Astrocyte of the hippocampus (primary cell): ENCODE data around the gene SPG21.

Source experiments
- DNase-seq: peaks from one replicate; pipeline ENCODE4 v3.0.0; 2011; ENCODE audit warnings: low read depth, low spot score

Gene SPG21

DNA sequence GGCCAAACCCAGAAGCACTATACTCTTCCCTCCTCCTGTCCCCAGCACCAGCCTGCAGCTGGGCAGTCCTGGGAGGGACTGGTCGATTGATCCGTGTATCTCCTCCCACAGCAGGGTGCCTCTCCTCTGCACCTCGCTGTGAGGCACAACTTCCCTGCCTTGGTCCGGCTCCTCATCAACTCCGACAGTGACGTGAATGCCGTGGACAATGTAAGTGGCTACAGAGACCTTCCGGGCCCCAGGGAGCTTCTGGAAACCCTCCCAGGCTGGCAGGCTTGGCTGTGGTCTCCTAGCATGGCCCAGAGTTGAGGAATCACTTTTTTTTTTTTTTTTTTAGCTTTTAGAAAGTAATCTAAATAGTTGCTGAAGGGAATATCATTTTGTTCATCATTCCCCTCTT, 47.4 kb downstream of the SPG21 start:
- DNase-seq, result no peak

DNA sequence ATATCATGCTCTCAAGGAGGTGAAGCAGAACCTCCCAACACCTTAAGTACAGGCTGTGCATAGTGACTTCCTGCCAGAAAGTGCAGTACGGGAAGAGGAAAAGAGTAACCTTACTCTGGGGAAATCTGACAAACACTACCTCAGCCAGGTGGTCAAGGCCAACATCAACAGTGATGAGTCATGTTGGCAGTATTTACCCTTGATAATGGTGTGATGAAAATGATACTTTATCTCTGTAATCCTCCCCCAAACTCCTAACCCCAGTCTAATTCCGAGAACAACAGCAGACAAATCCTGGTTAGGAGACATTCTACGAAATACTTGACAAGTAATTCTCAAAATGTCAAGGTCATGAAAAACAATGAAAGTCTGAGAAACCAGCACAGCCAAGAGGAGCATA, 51.5 kb downstream of the SPG21 start:
- peak; percentile 62 for DNase-seq

DNA sequence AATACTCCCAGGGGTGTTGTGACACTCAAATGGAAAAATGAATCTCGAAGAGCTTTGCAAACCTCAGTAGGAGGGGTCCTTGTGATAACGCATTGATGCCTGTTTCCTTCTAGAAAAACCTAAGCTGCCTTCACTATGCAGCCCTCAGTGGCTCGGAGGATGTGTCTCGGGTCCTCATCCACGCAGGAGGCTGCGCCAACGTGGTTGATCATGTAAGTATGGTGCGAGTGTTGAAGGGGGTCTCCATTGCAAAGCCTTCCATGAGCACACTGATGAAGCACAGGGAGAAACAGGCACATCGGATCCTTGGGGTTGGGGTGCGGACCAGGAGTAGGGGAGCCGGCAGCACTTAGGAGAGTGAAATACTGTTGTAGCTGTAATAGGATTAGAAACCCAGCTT, 55.7 kb downstream of the SPG21 start:
- no peak for DNase-seq

DNA sequence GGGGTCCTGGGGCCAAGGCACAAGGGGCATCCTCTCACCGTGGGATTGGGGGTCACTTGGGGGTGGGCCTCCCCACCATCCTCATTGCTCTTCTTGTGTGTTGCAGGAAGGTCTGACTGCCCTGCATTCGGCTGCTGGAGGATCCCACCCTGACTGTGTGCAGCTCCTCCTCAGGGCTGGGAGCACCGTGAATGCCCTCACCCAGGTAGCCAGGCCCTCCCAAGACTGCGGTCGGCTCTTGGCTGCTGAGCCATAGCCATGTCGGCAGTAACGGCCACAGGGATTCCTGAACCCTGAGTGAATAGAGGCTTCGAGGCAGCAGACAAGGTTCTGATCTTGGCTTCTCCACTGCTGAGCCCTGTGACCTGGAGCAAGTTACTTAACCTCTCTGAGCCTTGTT, 58.3 kb downstream of the SPG21 start:
- DNase-seq, result no peak

DNA sequence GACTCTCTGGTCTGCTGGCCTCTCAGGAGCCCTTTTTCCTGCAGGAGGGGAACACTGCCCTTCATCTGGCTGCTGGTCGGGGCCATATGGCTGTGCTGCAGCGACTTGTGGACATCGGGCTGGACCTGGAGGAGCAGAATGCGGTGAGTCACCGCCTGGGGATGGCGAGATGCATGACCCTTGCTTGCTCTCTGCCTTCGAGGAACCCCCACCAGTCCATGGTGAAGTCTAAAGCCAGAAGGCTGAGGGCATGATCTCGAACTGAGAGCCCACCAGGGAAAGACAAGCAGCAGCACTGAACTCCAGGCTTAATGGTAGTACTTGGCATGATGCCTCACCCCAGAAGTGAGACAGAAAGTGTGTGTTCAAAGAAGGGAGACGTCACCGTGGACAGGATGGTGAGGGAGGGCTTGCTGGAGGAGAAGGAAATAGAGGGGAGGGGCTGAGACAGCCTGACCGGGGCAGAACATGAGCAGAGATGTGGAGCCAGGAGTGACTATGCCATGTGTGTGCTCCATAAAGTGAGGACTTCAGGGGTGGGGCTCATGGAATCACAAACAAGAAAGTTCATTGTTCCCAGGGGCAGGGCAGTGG, 58.8 kb downstream of the SPG21 start:
- peak; percentile 54 for DNase-seq

DNA sequence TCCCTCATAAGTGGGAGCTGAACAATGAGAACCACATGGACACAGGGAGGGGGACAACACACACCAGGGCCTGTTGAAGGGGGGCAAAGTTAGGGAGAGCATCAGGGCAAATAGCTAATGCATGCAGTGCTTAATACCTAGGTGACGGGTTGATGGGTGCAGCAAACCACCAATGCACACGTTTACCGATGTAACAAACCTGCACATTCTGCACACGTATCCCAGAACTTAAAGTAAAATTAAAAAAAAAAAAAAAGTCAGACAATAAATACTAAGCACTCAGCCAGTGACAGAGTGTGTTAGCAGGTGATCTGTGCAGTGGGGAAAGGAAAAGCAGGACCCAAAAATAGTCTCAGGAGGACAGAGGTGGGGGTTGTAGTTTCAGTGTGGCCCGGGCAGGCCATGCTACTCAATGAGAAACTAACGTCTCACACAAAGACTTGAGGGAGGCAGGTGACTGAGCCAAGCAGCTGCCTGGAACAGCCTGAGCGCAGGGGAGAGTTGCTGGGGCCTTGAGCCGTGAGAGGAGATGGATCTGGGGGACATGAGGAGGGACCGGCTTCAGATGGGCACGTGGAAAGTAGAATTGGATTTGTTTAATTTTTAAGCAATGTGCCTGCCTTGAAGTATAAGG, 59.6 kb downstream of the SPG21 start:
- no peak for DNase-seq

DNA sequence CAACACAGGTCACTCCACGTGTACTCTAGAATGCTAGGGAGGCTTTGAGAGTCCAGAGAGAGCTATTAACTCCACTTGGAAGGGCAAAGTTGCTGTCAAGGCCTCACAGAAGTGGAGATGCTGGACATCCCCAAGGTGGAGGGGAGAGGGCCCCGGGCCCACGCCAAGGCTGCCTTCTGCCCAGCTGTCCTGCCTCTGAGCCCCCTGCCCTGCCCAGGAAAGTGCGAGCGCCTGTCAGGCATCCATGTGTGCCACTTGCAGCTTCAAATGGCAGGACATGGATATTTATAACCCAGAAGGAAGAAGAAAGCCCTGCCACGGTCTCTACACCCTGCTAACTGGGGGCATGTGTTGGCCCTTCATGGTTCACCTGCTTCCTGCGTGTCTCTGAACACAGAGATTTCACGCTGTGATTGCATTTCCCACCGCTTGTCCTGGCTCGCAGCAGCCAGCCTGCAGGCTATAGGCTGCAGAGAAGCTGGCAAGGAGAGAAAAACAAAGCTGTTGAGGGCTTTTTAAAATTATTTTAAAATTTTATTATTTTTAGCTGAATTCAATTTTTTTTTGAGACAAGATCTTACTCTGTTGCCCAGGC, 61.0 kb downstream of the SPG21 start:
- DNase-seq, result no peak

DNA sequence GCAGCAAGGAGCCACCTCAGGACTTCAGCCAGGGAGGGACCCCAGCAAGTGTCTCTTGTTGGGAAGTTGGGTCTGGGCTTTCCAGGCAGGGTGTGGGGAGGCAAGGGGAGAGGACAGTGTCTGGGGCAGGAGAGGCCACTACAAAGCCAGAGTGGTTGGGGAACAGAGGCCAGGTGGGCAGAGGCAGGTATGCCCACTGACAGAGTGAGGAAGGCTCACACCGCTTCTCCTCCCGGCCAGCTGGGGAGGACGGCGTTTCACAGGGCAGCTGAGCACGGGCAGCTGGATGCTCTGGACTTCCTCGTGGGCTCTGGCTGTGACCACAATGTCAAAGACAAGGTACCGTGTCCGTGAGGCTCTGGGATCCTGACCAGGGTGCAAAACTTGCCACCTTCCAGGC, 63.1 kb downstream of the SPG21 start:
- DNase-seq, result no peak

DNA sequence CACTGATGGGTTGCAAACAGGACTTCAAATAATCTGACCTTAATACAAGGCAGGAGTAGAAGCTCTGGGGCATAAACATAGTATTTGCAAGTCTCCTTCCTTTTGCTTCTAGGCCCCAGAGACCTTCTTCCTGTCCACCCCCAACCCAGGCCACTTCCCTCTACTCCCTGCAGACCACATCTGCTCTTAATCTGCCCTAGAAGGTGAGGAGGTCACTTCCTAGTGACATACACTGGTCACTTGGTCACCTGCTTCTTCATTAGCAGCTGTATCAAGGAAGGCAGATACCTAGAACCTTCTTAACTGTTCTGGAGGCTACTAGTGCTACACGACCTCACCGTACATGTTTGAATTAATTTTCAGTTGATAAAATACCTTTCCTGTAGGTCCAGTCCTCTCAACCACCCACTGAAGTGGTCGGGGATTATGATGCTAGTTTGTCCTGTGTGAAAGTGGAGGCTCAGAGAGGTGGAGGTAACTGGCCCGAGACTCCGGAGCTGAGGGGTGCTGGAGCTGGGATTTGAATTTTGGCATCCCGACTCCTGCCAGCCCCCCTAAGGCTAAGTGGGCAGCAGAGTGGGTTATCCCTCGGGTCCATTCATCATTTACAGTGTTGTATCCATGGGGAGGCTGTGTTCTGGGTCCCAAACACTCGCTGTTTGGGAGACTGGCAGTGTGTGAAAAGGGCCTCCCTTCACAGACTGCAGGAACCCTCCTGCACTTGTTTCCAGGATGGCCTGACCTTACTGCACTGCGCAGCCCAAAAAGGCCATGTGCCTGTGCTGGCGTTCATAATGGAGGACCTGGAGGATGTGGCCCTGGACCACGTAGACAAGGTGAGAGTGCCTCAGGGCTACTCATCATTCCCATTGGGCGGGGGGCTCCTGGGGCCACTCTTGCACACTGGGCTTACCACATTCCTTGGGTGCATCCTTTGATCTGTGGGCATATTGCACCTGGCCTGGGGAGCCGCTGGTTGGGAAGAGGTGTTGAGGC, 64.1 kb downstream of the SPG21 start:
- DNase-seq, result no peak

DNA sequence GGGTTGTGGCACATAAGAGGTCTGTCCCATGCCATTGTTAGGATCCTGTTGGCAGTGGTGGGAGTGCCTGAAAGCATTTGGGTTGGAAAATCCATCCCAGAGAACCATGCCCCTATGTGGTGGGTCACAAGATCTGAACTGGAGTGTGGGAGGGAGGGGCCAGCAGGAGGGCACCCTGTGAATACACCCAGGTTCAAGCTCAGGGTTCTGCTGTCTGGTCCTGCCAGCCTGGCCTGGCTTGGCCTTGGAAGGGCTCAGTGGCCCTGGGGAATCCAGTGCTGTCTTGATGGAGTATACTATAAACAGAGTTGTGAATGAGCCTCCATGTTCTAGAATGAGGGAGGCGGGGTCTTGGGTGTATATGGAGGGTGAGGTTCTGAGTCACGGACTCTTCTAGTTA, 66.2 kb downstream of the SPG21 start:
- no peak for DNase-seq

DNA sequence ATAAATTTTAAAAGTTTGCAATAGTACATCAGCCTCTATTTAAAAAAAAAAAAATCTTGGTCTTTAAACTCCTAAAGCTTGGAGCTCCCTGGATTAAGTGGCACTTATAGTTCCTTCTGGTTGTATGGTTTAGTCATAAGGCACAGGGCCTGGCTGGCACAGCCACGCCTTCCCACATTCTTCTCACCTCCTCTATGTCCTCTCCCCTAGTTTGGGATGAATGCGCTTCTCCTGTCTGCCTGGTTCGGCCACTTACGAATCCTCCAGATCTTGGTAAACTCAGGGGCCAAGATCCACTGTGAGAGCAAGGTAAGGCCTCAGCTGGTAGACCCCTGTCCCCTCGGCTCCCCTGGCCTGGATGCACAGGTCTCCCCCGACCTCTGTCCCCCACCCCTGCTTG, 68.0 kb downstream of the SPG21 start:
- no peak for DNase-seq

DNA sequence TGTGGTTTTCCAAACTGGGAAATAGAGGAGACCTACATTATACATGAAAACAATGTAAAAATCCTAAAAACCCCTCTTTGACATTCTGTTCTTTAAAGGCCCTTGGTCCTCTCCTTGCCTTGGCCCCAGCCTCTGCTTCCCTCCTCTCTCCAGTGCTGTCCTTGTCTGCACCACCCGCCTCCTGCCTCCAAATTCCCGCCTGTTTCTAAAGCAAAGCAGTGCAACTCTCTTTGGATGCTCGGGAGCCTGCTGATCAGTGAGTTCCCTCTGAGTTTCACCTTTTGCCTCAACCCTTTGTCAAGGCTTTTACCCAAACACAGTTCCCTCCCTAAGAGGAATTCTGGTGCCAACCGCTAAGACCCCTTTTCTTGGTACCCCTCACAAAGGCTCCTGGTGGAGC, 70.0 kb downstream of the SPG21 start:
- DNase-seq, result no peak

DNA sequence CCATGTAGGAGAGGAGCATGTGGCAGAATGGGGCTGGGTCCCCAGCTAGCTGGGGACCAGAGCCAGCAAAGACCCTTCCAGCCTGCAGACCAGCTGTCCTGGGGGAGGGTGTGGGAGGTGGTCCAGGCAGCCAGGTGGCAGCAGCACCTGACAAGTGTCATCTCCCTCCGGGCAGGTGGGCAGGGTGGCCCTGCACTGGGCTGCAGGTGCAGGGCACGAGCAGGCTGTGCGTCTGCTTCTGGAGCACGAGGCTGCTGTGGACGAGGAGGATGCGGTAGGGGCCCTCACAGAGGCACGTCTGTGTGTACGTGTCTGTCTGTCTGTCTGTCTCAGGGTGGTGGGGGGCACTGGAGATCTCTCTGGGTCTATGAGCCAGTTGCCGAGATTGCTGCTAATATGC, 72.5 kb downstream of the SPG21 start:
- no peak for DNase-seq

DNA sequence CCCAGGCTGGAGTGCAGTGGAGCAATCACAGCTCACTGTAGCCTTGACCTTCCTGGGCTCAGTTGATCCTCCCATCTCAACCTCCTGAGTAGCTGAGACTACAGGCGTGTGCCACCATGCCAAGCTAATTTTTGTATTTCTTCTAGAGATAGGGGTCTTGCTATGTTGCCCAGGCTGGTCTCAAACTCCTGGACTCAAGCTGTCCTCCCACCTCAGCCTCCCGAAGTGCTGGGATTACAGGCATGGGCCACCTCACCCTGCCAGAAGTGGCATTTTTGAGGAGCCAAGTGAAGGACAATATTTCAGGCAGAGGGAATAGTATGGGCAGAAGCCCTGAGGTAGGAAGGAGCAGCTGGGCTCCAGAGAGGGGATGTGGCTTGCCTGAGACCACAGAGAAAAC, 73.3 kb downstream of the SPG21 start:
- DNase-seq, result no peak

DNA sequence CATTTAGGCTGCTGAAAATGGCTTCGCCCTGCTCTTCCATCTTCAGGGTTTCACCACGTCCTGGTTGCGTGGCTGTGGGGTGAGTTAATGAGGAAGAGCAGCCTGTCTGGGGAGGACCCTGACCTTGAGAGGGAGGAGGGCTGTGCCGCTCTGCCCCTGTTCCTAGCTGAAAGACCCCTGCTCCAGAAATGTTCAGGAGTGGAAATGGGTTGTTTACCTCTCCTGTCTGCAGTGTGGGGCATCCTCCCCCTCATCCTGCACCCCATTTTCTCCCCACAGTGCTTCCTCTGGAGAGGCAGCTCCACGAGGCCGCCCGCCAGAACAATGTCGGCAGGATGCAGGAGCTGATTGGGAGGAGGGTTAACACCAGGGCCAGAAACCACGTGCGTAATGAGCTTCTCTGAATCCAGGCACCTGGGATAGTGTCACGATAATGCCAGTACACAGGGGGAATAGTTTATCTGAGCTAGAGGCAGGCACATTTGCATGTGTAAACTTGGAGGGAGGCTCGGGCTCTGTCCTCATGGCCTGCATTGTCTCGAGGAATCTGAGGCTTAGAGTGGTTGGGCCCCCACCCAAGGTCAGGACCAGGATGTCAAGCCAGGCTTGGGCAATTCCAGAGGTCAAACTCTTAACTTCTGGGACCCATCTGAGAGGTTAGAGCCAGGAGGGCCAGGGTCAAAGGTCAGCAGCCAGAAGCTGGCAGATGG, 74.0 kb downstream of the SPG21 start:
- no peak for DNase-seq
